Measurements from ENCODE around the gene LPAR2.
"Not testable (repeated sequence)": the region's sequence is repeated elsewhere in the genome, so short reads cannot be mapped to it uniquely, and the experiment has no call there.

Gene LPAR2

DNA sequence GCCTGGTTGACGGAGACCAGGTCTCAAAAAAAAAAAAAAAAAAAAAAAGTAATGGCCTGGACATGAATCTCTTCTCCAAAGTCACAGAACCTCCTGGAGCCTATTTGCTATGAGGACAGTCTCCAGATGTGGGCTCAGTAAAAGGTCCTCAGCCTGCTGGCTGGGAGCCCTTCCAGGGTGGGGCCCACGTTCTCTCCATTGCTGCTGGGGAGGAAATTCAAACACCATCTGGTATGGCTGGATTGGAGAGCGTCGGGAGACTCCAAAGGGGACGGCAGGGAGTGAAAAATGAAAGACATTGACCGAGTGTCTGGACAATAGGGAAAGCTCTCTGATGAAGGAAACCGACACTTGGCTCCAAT, 8.2 kb downstream of the LPAR2 start:
- no peak for TF ChIP-seq CTCF (IDR thresholded peaks at IDR 0.05; ENCODE audit: low read depth, low read length)
- DNase-seq (ENCODE audit: low read depth in 2 of 2): no peak
- H3K4me3 ChIP-seq (replicated peaks in 1 of 2; ENCODE audit: low read depth in 2 of 2, low read length in 2 of 2): no peak overlapping the region

DNA sequence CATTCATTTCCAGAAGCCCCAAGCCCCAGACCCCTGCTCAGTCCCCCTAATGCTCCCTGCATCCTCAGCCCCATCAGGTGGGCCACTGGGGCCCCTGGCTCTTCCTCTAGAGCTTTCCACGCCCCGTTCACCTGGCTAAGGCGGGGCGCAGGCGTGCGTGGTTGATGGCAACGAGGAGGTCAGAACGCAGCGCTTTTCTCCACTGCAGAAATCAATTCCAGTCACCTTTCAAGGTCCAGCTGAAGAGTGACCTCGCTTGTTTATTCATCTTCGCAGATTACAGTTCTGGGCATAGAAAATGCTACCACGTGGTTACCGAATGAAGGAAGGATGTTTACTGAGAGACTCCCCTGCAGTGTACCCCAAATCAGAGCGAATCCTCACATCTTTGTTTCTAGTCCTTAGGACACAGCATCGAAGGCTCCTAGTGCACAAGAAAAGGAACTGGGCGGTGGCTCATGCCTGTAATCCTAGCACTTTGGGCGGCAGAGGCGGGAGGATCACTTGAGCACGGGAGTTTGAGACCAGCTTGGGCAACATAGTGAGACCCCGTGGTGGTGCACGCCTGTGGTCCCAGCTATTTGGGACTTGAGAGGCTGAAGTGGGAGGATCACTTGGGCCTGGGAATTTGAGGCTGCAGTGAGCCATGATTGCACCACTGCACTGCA, 8.7 kb downstream of the LPAR2 start:
- H3K4me3 ChIP-seq (replicated peaks in 1 of 2; ENCODE audit: low read depth in 2 of 2, low read length in 2 of 2): no peak overlapping the region
- no peak for TF ChIP-seq CTCF (IDR thresholded peaks at IDR 0.05; ENCODE audit: low read depth, low read length)

GRCh38 chr19:19618219-19619051, 9.6 kb downstream of the LPAR2 start, which contains the start of gene PBX4:
TSS of gene PBX4 (minus strand) at chr19:19618687. CDS start at chr19:19618629, 58 bp downstream.
- H3K4me3 ChIP-seq (replicated peaks in 1 of 2; ENCODE audit: low read depth in 2 of 2, low read length in 2 of 2): peak within 1 kb of the TSS; percentile 17 to 36
- peak; percentile 74 to 86 for DNase-seq (ENCODE audit: low read depth in 2 of 2)
- no peak for TF ChIP-seq CTCF (IDR thresholded peaks at IDR 0.05; ENCODE audit: low read depth, low read length)

More for the DNA sequence above, 8.7 kb downstream of the LPAR2 start:
- no peak for DNase-seq (ENCODE audit: low read depth in 2 of 2)

- no peak for TF ChIP-seq CTCF (IDR thresholded peaks at IDR 0.05; ENCODE audit: low read depth, low read length)
- DNase-seq (ENCODE audit: low read depth in 2 of 2): peak in 1 of 2 donors; percentile 42
- H3K4me3 ChIP-seq (replicated peaks in 1 of 2; ENCODE audit: low read depth in 2 of 2, low read length in 2 of 2): no peak overlapping the region
Observed at GRCh38 chr19:19615086-19615485, 12.9 kb downstream of the LPAR2 start.

GRCh38 chr19:19613506-19613905, 14.5 kb downstream of the LPAR2 start:
- no peak for DNase-seq (ENCODE audit: low read depth in 2 of 2)
- no peak for TF ChIP-seq CTCF (IDR thresholded peaks at IDR 0.05; ENCODE audit: low read depth, low read length)
- H3K4me3 ChIP-seq (replicated peaks in 1 of 2; ENCODE audit: low read depth in 2 of 2, low read length in 2 of 2): no peak overlapping the region

- TF ChIP-seq CTCF (IDR thresholded peaks at IDR 0.05; ENCODE audit: low read depth, low read length): no peak
- no peak overlapping the region for H3K4me3 ChIP-seq (replicated peaks in 1 of 2; ENCODE audit: low read depth in 2 of 2, low read length in 2 of 2)
- DNase-seq (ENCODE audit: low read depth in 2 of 2): no peak
Observed at GRCh38 chr19:19610376-19611202, 17.4 kb downstream of the LPAR2 start.

- not testable (repeated sequence) for DNase-seq (ENCODE audit: low read depth in 2 of 2); H3K4me3 ChIP-seq (replicated peaks in 1 of 2; ENCODE audit: low read depth in 2 of 2, low read length in 2 of 2)
Observed at GRCh38 chr19:19606686-19607085, 21.3 kb downstream of the LPAR2 start.
